ENCODE results near the gene ABI1. TPM values are rescaled to one million over a fixed set of nuclear protein-coding genes. Genes with fewer than 3 reads are reported as not detected.

Gene ABI1
- total and polyA plus RNA-seq, 2 of the 13 experiments (the other 11 are each of a cell fraction or from before 2014, with no cell fraction given) = 20.9 to 22.9 TPM

- TF ChIP-seq, protein P1, sequence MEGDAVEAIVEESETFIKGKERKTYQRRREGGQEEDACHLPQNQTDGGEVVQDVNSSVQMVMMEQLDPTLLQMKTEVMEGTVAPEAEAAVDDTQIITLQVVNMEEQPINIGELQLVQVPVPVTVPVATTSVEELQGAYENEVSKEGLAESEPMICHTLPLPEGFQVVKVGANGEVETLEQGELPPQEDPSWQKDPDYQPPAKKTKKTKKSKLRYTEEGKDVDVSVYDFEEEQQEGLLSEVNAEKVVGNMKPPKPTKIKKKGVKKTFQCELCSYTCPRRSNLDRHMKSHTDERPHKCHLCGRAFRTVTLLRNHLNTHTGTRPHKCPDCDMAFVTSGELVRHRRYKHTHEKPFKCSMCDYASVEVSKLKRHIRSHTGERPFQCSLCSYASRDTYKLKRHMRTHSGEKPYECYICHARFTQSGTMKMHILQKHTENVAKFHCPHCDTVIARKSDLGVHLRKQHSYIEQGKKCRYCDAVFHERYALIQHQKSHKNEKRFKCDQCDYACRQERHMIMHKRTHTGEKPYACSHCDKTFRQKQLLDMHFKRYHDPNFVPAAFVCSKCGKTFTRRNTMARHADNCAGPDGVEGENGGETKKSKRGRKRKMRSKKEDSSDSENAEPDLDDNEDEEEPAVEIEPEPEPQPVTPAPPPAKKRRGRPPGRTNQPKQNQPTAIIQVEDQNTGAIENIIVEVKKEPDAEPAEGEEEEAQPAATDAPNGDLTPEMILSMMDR (CRISPR knock-in tag; IDR thresholded peaks at IDR 0.05) = peak; percentile 40
- no peak for TF ChIP-seq PHF5A (CRISPR knock-in tag; IDR thresholded peaks at IDR 0.05; ENCODE audit: low read depth, unreplicated experiment)
- TF ChIP-seq, protein P2, sequence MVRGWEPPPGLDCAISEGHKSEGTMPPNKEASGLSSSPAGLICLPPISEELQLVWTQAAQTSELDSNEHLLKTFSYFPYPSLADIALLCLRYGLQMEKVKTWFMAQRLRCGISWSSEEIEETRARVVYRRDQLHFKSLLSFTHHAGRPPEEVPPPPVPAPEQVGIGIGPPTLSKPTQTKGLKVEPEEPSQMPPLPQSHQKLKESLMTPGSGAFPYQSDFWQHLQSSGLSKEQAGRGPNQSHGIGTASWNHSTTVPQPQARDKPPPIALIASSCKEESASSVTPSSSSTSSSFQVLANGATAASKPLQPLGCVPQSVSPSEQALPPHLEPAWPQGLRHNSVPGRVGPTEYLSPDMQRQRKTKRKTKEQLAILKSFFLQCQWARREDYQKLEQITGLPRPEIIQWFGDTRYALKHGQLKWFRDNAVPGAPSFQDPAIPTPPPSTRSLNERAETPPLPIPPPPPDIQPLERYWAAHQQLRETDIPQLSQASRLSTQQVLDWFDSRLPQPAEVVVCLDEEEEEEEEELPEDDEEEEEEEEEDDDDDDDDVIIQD (CRISPR knock-in tag; IDR thresholded peaks at IDR 0.05; ENCODE audit: low read depth) = peak; percentile 88
- 0 out of 2 replicates have a peak, but pooled peaks have one; percentile 45 for TF ChIP-seq SIN3A (IDR thresholded peaks at IDR 0.05; ENCODE audit: borderline replicate concordance, low read depth, low read length)
- peak; percentile 97 for TF ChIP-seq ZNF121 (CRISPR knock-in tag; IDR thresholded peaks at IDR 0.05)
- TF ChIP-seq, protein P3, sequence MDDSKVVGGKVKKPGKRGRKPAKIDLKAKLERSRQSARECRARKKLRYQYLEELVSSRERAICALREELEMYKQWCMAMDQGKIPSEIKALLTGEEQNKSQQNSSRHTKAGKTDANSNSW (CRISPR knock-in tag; IDR thresholded peaks at IDR 0.05; ENCODE audit: borderline replicate concordance) = no peak
- no peak for TF ChIP-seq HMGA1 (CRISPR knock-in tag; conservative IDR thresholded peaks at IDR 0.05)
- no peak for TF ChIP-seq MAF1 (CRISPR knock-in tag; IDR thresholded peaks at IDR 0.05; ENCODE audit: borderline replicate concordance)
- TF ChIP-seq TBX2 (CRISPR knock-in tag; IDR thresholded peaks at IDR 0.05; ENCODE audit: borderline replicate concordance) = peak; percentile 65; the same call in 1 of the 2 replicates
- no peak for TF ChIP-seq ZNF598 (CRISPR knock-in tag; IDR thresholded peaks at IDR 0.05; ENCODE audit: borderline replicate concordance)
- TF ChIP-seq CBFB (CRISPR knock-in tag; IDR thresholded peaks at IDR 0.05) = 0 out of 2 replicates have a peak, but pooled peaks have one; percentile 31
- peak; percentile 79 for TF ChIP-seq HDAC1 (CRISPR knock-in tag; IDR thresholded peaks at IDR 0.05)
- no peak for TF ChIP-seq PLSCR1 (CRISPR knock-in tag; IDR thresholded peaks at IDR 0.05; ENCODE audit: borderline replicate concordance)
- TF ChIP-seq ATM (IDR thresholded peaks at IDR 0.05; ENCODE audit: borderline replicate concordance) = no peak
- TF ChIP-seq BORCS8-MEF2B (CRISPR knock-in tag; IDR thresholded peaks at IDR 0.05) = peak; percentile 64
- TF ChIP-seq FOXM1 (CRISPR knock-in tag; IDR thresholded peaks at IDR 0.05) = no peak
- TF ChIP-seq DR1 (CRISPR knock-in tag; IDR thresholded peaks at IDR 0.05) = no peak
- peak; percentile 23; the same call in 1 of the 2 replicates for TF ChIP-seq NR2F2 (IDR thresholded peaks at IDR 0.05; ENCODE audit: borderline replicate concordance, low read depth)
- TF ChIP-seq EED (CRISPR knock-in tag; IDR thresholded peaks at IDR 0.05) = no peak
- no peak for TF ChIP-seq ZNF563 (CRISPR knock-in tag; IDR thresholded peaks at IDR 0.05)
- no peak for TF ChIP-seq ZNF557 (CRISPR knock-in tag; IDR thresholded peaks at IDR 0.05)
- no peak for TF ChIP-seq ZNF234 (CRISPR knock-in tag; conservative IDR thresholded peaks at IDR 0.05)
- TF ChIP-seq ZSCAN31 (CRISPR knock-in tag; IDR thresholded peaks at IDR 0.05; ENCODE audit: low read depth) = no peak
- TF ChIP-seq STAT5B (CRISPR knock-in tag; IDR thresholded peaks at IDR 0.05) = 0 out of 2 replicates have a peak, but pooled peaks have one; percentile 39
- no peak for TF ChIP-seq ZNF230 (CRISPR knock-in tag; IDR thresholded peaks at IDR 0.05)
- TF ChIP-seq ZNF44 (CRISPR knock-in tag; IDR thresholded peaks at IDR 0.05) = no peak
- TF ChIP-seq ZNF367 (CRISPR knock-in tag; IDR thresholded peaks at IDR 0.05; ENCODE audit: borderline replicate concordance) = no peak
- TF ChIP-seq ZNF256 (CRISPR knock-in tag; conservative IDR thresholded peaks at IDR 0.05) = no peak
Observed at GRCh38 chr10:26733750-26734568, 126.8 kb downstream of the ABI1 start (continued).
